Measurements from ENCODE around the gene RAI1. TPM values are rescaled to one million over a fixed set of nuclear protein-coding genes. Genes with fewer than 3 reads are reported as not detected.

The RAI1 gene
- total and polyA plus RNA-seq, 2 of the 13 experiments (the other 11 are each of a cell fraction or from before 2014, with no cell fraction given): 3.4 to 5.2 TPM

DNA sequence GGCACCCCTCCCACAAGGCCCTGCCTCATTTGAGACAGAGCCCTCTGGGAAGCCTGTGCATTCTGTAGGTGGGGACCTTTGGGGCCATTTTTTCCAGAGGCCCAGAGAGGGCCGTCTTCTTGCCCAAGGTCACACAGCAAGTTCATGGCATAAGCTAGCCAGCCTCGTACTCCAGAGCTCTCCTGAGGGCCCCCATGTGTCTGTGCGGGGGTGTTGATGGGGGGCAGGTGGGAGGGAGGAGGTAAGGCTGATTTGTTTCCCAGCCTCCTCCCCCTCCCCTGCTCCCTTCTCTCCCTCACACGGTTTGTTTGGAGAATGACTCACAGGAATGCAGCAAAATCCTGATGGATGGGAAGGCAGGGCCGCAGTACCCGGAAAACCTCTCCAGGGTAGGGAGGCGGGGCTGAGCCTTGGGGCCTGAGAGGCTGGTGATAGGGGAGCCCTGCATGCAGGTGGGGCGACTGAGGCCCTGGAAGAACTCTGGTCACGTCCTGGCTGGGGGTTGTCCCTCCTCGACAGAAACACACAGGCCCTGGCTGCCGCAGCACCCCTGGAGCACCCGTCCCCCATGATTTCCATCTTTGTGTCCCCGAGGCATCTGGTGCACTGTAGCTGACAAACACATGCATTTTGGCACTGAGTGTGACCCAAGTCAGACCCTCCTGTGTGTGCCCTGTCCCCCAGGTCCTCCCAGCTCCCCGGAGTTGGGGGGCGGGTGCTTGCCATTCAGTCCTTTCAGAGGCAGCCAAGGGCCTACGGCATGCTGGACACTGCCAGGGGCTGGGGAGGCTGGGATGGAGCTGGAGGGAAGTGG lies 29.7 kb downstream of the RAI1 start (continued):
- TF ChIP-seq HDAC1 (CRISPR knock-in tag; IDR thresholded peaks at IDR 0.05) (peak; percentile 79), ETV6 (CRISPR knock-in tag; conservative IDR thresholded peaks at IDR 0.05) (no peak), RARA (CRISPR knock-in tag; IDR thresholded peaks at IDR 0.05) (peak; percentile 50; the same call in 1 of the 2 replicates), TSC22D2 (CRISPR knock-in tag; IDR thresholded peaks at IDR 0.05; ENCODE audit: borderline replicate concordance) (0 out of 2 replicates have a peak, but pooled peaks have one; percentile 36), ZFP36L1 (CRISPR knock-in tag; IDR thresholded peaks at IDR 0.05) (0 out of 2 replicates have a peak, but pooled peaks have one; percentile 61), ZNF709 (CRISPR knock-in tag; IDR thresholded peaks at IDR 0.05) (no peak), ZNF850 (CRISPR knock-in tag; conservative IDR thresholded peaks at IDR 0.05) (no peak), ZBTB3 (CRISPR knock-in tag; IDR thresholded peaks at IDR 0.05; ENCODE audit: borderline replicate concordance, low read depth) (no peak), ZNF33A (CRISPR knock-in tag; IDR thresholded peaks at IDR 0.05; ENCODE audit: borderline replicate concordance) (peak; percentile 52; the same call in 1 of the 2 replicates), HIVEP1 (CRISPR knock-in tag; IDR thresholded peaks at IDR 0.05) (no peak), ZNF34 (CRISPR knock-in tag; IDR thresholded peaks at IDR 0.05; ENCODE audit: borderline replicate concordance) (no peak), HNF4G (IDR thresholded peaks at IDR 0.05; ENCODE audit: borderline replicate concordance, low read depth, low read length) (no peak), HNF4G (CRISPR knock-in tag; IDR thresholded peaks at IDR 0.05; ENCODE audit: borderline replicate concordance, low read depth) (no peak), FOXA1 (IDR thresholded peaks at IDR 0.05) (no peak), FOXA1 (CRISPR knock-in tag; IDR thresholded peaks at IDR 0.05) (peak; percentile 86; the same call in 1 of the 2 replicates), STAG1 (CRISPR knock-in tag; IDR thresholded peaks at IDR 0.05) (no peak), SPEN (CRISPR knock-in tag; IDR thresholded peaks at IDR 0.05; ENCODE audit: low read depth) (no peak), NFYB (CRISPR knock-in tag; IDR thresholded peaks at IDR 0.05) (no peak), BORCS8-MEF2B (CRISPR knock-in tag; IDR thresholded peaks at IDR 0.05) (no peak), ZBTB10 (CRISPR knock-in tag; IDR thresholded peaks at IDR 0.05; ENCODE audit: borderline replicate concordance) (peak; percentile 86; the same call in 1 of the 2 replicates), GABPA (IDR thresholded peaks at IDR 0.05; ENCODE audit: low read depth, low read length) (no peak), GABPA (CRISPR knock-in tag; IDR thresholded peaks at IDR 0.05; ENCODE audit: low read depth) (no peak), RBAK (CRISPR knock-in tag; IDR thresholded peaks at IDR 0.05) (no peak)
- TF ChIP-seq, protein P1, sequence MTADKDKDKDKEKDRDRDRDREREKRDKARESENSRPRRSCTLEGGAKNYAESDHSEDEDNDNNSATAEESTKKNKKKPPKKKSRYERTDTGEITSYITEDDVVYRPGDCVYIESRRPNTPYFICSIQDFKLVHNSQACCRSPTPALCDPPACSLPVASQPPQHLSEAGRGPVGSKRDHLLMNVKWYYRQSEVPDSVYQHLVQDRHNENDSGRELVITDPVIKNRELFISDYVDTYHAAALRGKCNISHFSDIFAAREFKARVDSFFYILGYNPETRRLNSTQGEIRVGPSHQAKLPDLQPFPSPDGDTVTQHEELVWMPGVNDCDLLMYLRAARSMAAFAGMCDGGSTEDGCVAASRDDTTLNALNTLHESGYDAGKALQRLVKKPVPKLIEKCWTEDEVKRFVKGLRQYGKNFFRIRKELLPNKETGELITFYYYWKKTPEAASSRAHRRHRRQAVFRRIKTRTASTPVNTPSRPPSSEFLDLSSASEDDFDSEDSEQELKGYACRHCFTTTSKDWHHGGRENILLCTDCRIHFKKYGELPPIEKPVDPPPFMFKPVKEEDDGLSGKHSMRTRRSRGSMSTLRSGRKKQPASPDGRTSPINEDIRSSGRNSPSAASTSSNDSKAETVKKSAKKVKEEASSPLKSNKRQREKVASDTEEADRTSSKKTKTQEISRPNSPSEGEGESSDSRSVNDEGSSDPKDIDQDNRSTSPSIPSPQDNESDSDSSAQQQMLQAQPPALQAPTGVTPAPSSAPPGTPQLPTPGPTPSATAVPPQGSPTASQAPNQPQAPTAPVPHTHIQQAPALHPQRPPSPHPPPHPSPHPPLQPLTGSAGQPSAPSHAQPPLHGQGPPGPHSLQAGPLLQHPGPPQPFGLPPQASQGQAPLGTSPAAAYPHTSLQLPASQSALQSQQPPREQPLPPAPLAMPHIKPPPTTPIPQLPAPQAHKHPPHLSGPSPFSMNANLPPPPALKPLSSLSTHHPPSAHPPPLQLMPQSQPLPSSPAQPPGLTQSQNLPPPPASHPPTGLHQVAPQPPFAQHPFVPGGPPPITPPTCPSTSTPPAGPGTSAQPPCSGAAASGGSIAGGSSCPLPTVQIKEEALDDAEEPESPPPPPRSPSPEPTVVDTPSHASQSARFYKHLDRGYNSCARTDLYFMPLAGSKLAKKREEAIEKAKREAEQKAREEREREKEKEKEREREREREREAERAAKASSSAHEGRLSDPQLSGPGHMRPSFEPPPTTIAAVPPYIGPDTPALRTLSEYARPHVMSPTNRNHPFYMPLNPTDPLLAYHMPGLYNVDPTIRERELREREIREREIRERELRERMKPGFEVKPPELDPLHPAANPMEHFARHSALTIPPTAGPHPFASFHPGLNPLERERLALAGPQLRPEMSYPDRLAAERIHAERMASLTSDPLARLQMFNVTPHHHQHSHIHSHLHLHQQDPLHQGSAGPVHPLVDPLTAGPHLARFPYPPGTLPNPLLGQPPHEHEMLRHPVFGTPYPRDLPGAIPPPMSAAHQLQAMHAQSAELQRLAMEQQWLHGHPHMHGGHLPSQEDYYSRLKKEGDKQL (CRISPR knock-in tag; IDR thresholded peaks at IDR 0.05; ENCODE audit: low read depth): 0 out of 2 replicates have a peak, but pooled peaks have one; percentile 45

Data from HepG2 (cell line).